ENCODE measurements around the gene TLNRD1. TPM values are rescaled to one million over a fixed set of nuclear protein-coding genes. Genes with fewer than 3 reads are reported as not detected.

TLNRD1 gene
- polyA plus RNA-seq, 1 donor (not counting 4 experiments of a cell fraction or from before 2014, with no cell fraction given) = 3.1 TPM

- H3K27me3 ChIP-seq (ENCODE audit: control insufficient read depth, extremely low read depth, insufficient read depth, low read length) = no peaks in the 10 kb centered on the region
- peaks cover 2% of the 10 kb centered on the region for H3K4me1 ChIP-seq (ENCODE audit: control insufficient read depth, extremely low read depth, insufficient read depth, low read length)
- H3K9ac ChIP-seq (ENCODE audit: control insufficient read depth, extremely low read depth, insufficient read depth, low read length) = no peak overlapping the region
- peaks cover 26% of the 10 kb centered on the region for H3K79me2 ChIP-seq (ENCODE audit: control insufficient read depth, insufficient read depth, low read length)
- no peaks in the 10 kb centered on the region for H3K9me3 ChIP-seq (ENCODE audit: control insufficient read depth, low read depth, low read length)
- peaks cover 8% of the 10 kb centered on the region for H4K20me1 ChIP-seq (ENCODE audit: control insufficient read depth, extremely low read depth, insufficient read depth, low read length)
- H3K36me3 ChIP-seq (ENCODE audit: control insufficient read depth in 2 of 2, extremely low read depth in 1 of 2, insufficient read depth in 2 of 2, low read length in 2 of 2) = peaks cover 3 to 27% of the 10 kb centered on the region in 2 experiments
- FAIRE-seq (peak; percentile 65), DNase-seq (ENCODE audit: low read depth, low spot score) (no peak)
- TF ChIP-seq CTCF (optimal IDR thresholded peaks at IDR 0.05 in 1 of 3, IDR thresholded peaks at IDR 0.05 in 1 of 3, conservative IDR thresholded peaks at IDR 0.05 in 1 of 3; ENCODE audit: extremely low read depth in 1 of 3, insufficient read depth in 2 of 3, low read length in 3 of 3) = peak; percentile 84 to 85 (median 85)
- TF ChIP-seq EZH2 (IDR thresholded peaks at IDR 0.05; ENCODE audit: low read length) = no peak
- dilution Hi-C loops (cut with MboI; ENCODE audit: extremely low pct_ligation_motif_present, low sequenced_read_pairs) = no loop called here
- no peak overlapping the region for H3K4me2 ChIP-seq (ENCODE audit: control insufficient read depth, extremely low read depth, insufficient read depth, low read depth, low read length)
- H3K27ac ChIP-seq (ENCODE audit: control insufficient read depth, insufficient read depth, low read length) = no peak overlapping the region
- H3K4me3 ChIP-seq (ENCODE audit: control insufficient read depth in 2 of 3, extremely low read depth in 1 of 3, insufficient read depth in 2 of 3, low read depth in 1 of 3, low read length in 3 of 3) = no peak overlapping the region
- no peak overlapping the region for H2AFZ ChIP-seq (ENCODE audit: control insufficient read depth, low read length)
- H3K9me1 ChIP-seq (ENCODE audit: control insufficient read depth, extremely low read depth, insufficient read depth, low read length) = no peaks in the 10 kb centered on the region
Observed at GRCh38 chr15:80977627-80978036, 23.1 kb upstream of the TLNRD1 start.

GRCh38 chr15:80978685-80979329 lies 21.9 kb upstream of the TLNRD1 start:
- Histone ChIP-seq H2AFZ (ENCODE audit: control insufficient read depth, low read length) (no peak overlapping the region), H3K79me2 (ENCODE audit: control insufficient read depth, insufficient read depth, low read length) (peaks cover 35% of the 10 kb centered on the region), H3K9ac (ENCODE audit: control insufficient read depth, extremely low read depth, insufficient read depth, low read length) (no peak overlapping the region), H3K4me3 (ENCODE audit: control insufficient read depth in 2 of 3, extremely low read depth in 1 of 3, insufficient read depth in 2 of 3, low read depth in 1 of 3, low read length in 3 of 3) (no peak overlapping the region), H3K9me3 (ENCODE audit: control insufficient read depth, low read depth, low read length) (no peaks in the 10 kb centered on the region), H3K9me1 (ENCODE audit: control insufficient read depth, extremely low read depth, insufficient read depth, low read length) (no peaks in the 10 kb centered on the region), H4K20me1 (ENCODE audit: control insufficient read depth, extremely low read depth, insufficient read depth, low read length) (peaks cover 8% of the 10 kb centered on the region), H3K27ac (ENCODE audit: control insufficient read depth, insufficient read depth, low read length) (no peak overlapping the region), H3K4me2 (ENCODE audit: control insufficient read depth, extremely low read depth, insufficient read depth, low read depth, low read length) (no peak overlapping the region), H3K27me3 (ENCODE audit: control insufficient read depth, extremely low read depth, insufficient read depth, low read length) (no peaks in the 10 kb centered on the region), H3K4me1 (ENCODE audit: control insufficient read depth, extremely low read depth, insufficient read depth, low read length) (peaks cover 2% of the 10 kb centered on the region), H3K36me3 (ENCODE audit: control insufficient read depth in 2 of 2, extremely low read depth in 1 of 2, insufficient read depth in 2 of 2, low read length in 2 of 2) (peaks cover 3 to 26% of the 10 kb centered on the region in 2 experiments)
- dilution Hi-C loops (cut with MboI; ENCODE audit: extremely low pct_ligation_motif_present, low sequenced_read_pairs) = no loop called here
- TF ChIP-seq EZH2 (IDR thresholded peaks at IDR 0.05; ENCODE audit: low read length) (no peak), CTCF (optimal IDR thresholded peaks at IDR 0.05 in 1 of 3, IDR thresholded peaks at IDR 0.05 in 1 of 3, conservative IDR thresholded peaks at IDR 0.05 in 1 of 3; ENCODE audit: extremely low read depth in 1 of 3, insufficient read depth in 2 of 3, low read length in 3 of 3) (no peak)
- DNase-seq (ENCODE audit: low read depth, low spot score) (no peak), FAIRE-seq (no peak)

All from keratinocyte (primary cell).